ENCODE results near the gene CCDC17.

- TF ChIP-seq CTCF (conservative IDR thresholded peaks at IDR 0.05; ENCODE audit: low read depth in 2 of 2), result no peak
- TF ChIP-seq EZH2 (IDR thresholded peaks at IDR 0.05; ENCODE audit: low read depth, unreplicated experiment), result no peak
- TF ChIP-seq, protein P1, sequence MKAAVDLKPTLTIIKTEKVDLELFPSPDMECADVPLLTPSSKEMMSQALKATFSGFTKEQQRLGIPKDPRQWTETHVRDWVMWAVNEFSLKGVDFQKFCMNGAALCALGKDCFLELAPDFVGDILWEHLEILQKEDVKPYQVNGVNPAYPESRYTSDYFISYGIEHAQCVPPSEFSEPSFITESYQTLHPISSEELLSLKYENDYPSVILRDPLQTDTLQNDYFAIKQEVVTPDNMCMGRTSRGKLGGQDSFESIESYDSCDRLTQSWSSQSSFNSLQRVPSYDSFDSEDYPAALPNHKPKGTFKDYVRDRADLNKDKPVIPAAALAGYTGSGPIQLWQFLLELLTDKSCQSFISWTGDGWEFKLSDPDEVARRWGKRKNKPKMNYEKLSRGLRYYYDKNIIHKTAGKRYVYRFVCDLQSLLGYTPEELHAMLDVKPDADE (IDR thresholded peaks at IDR 0.05), result no peak
- TF ChIP-seq EZH2phosphoT487 (IDR thresholded peaks at IDR 0.05; ENCODE audit: unreplicated experiment), result no peak
- no peak for TF ChIP-seq STAT1 (IDR thresholded peaks at IDR 0.05; ENCODE audit: unreplicated experiment)
- TF ChIP-seq CREB1 (CRISPR knock-in tag; IDR thresholded peaks at IDR 0.05; ENCODE audit: low read depth), result no peak
- TF ChIP-seq POLR2AphosphoS5 (IDR thresholded peaks at IDR 0.05; ENCODE audit: low read depth), result no peak
- no peak for TF ChIP-seq REST (IDR thresholded peaks at IDR 0.05; ENCODE audit: unreplicated experiment)
- no peak for TF ChIP-seq ZNF114 (CRISPR knock-in tag; IDR thresholded peaks at IDR 0.05)
- TF ChIP-seq JUNB (IDR thresholded peaks at IDR 0.05; ENCODE audit: unreplicated experiment), result no peak
Observed at GRCh38 chr1:45585110-45585426, 38.8 kb downstream of the CCDC17 start.

All from GM23338 (cell line).